ENCODE data around the gene GPR143.

Gene GPR143

GRCh38 chrX:9797384-9798360 is 32.0 kb upstream of the GPR143 start:
- Histone ChIP-seq H3K9me2 (replicated peaks; ENCODE audit: low read depth, low read length) (no peaks in the 10 kb centered on the region), H4K20me1 (ENCODE audit: insufficient read depth, low read length, poor library complexity, severe bottlenecking) (no peaks in the 10 kb centered on the region), H3K4me2 (ENCODE audit: low read depth, low read length, poor library complexity, severe bottlenecking) (no peak overlapping the region), H3F3A (ENCODE audit: low read depth) (no peaks in the 10 kb centered on the region), H3K27me3 (ENCODE audit: insufficient read depth, low read length, poor library complexity, severe bottlenecking) (no peaks in the 10 kb centered on the region), H2AFZ (ENCODE audit: low read length) (no peak overlapping the region), H3K79me2 (ENCODE audit: insufficient read depth, low read length) (no peaks in the 10 kb centered on the region), H3K36me3 (ENCODE audit: insufficient read depth, low read length) (no peaks in the 10 kb centered on the region), H3K9me3 (ENCODE audit: insufficient read depth, low read depth, low read length) (no peaks in the 10 kb centered on the region), H3K9ac (ENCODE audit: low read depth, low read length, poor library complexity, severe bottlenecking) (no peak overlapping the region), H3K4me3 (ENCODE audit: low read length, poor library complexity, severe bottlenecking) (no peak overlapping the region), H3K4me1 (ENCODE audit: insufficient read depth, low read length, poor library complexity, severe bottlenecking) (no peaks in the 10 kb centered on the region)
- TF ChIP-seq CTCF (conservative IDR thresholded peaks at IDR 0.05; ENCODE audit: low read length) (no peak), EZH2phosphoT487 (IDR thresholded peaks at IDR 0.05; ENCODE audit: borderline replicate concordance) (no peak)

- H2AFZ ChIP-seq (ENCODE audit: low read length): no peak overlapping the region
- H3K9me2 ChIP-seq (replicated peaks; ENCODE audit: low read depth, low read length): no peaks in the 10 kb centered on the region
- H3K27me3 ChIP-seq (ENCODE audit: insufficient read depth, low read length, poor library complexity, severe bottlenecking): no peaks in the 10 kb centered on the region
- TF ChIP-seq EZH2phosphoT487 (IDR thresholded peaks at IDR 0.05; ENCODE audit: borderline replicate concordance) (no peak), CTCF (conservative IDR thresholded peaks at IDR 0.05; ENCODE audit: low read length) (no peak)
- H3K4me3 ChIP-seq (ENCODE audit: low read length, poor library complexity, severe bottlenecking): no peak overlapping the region
- no peak overlapping the region for H3K4me2 ChIP-seq (ENCODE audit: low read depth, low read length, poor library complexity, severe bottlenecking)
- H3K79me2 ChIP-seq (ENCODE audit: insufficient read depth, low read length): no peaks in the 10 kb centered on the region
- no peaks in the 10 kb centered on the region for H3F3A ChIP-seq (ENCODE audit: low read depth)
- no peaks in the 10 kb centered on the region for H3K9me3 ChIP-seq (ENCODE audit: insufficient read depth, low read depth, low read length)
- no peaks in the 10 kb centered on the region for H3K4me1 ChIP-seq (ENCODE audit: insufficient read depth, low read length, poor library complexity, severe bottlenecking)
- H3K9ac ChIP-seq (ENCODE audit: low read depth, low read length, poor library complexity, severe bottlenecking): no peak overlapping the region
- H3K36me3 ChIP-seq (ENCODE audit: insufficient read depth, low read length): no peaks in the 10 kb centered on the region
- no peaks in the 10 kb centered on the region for H4K20me1 ChIP-seq (ENCODE audit: insufficient read depth, low read length, poor library complexity, severe bottlenecking)
These were observed 28.8 kb upstream of the GPR143 start for GRCh38 chrX:9794495-9794894.

- H3F3A ChIP-seq (ENCODE audit: low read depth): no peaks in the 10 kb centered on the region
- no peaks in the 10 kb centered on the region for H3K9me2 ChIP-seq (replicated peaks; ENCODE audit: low read depth, low read length)
- no peaks in the 10 kb centered on the region for H3K9me3 ChIP-seq (ENCODE audit: insufficient read depth, low read depth, low read length)
- no peak overlapping the region for H3K9ac ChIP-seq (ENCODE audit: low read depth, low read length, poor library complexity, severe bottlenecking)
- no peaks in the 10 kb centered on the region for H3K36me3 ChIP-seq (ENCODE audit: insufficient read depth, low read length)
- H4K20me1 ChIP-seq (ENCODE audit: insufficient read depth, low read length, poor library complexity, severe bottlenecking): no peaks in the 10 kb centered on the region
- no peaks in the 10 kb centered on the region for H3K79me2 ChIP-seq (ENCODE audit: insufficient read depth, low read length)
- H2AFZ ChIP-seq (ENCODE audit: low read length): no peak overlapping the region
- no peaks in the 10 kb centered on the region for H3K4me1 ChIP-seq (ENCODE audit: insufficient read depth, low read length, poor library complexity, severe bottlenecking)
- TF ChIP-seq CTCF (conservative IDR thresholded peaks at IDR 0.05; ENCODE audit: low read length) (no peak), EZH2phosphoT487 (IDR thresholded peaks at IDR 0.05; ENCODE audit: borderline replicate concordance) (no peak)
- H3K4me3 ChIP-seq (ENCODE audit: low read length, poor library complexity, severe bottlenecking): no peak overlapping the region
- no peaks in the 10 kb centered on the region for H3K27me3 ChIP-seq (ENCODE audit: insufficient read depth, low read length, poor library complexity, severe bottlenecking)
- no peak overlapping the region for H3K4me2 ChIP-seq (ENCODE audit: low read depth, low read length, poor library complexity, severe bottlenecking)
These were observed 25.2 kb upstream of the GPR143 start for GRCh38 chrX:9790866-9791265.
